Right lobe of liver (tissue), 6 donors: Measurements from ENCODE around the gene AOC2. TPM values are rescaled to one million over a fixed set of nuclear protein-coding genes. Genes with fewer than 3 reads are reported as not detected.

ENCODE experiments used
- ATAC-seq, 4 donors: fragments of 200-7000 bp; cut with Tn5 transposase; one replicate each; pipeline ENCODE4 v1.9.1; 2020; ENCODE audit warnings: mild to moderate bottlenecking in 4 of 4, moderate library complexity in 4 of 4
- DNase-seq, 3 donors: peaks; one replicate each; pipeline ENCODE4 v3.0.0-alpha.2; 2020
- H3K27ac ChIP-seq, 3 donors: fragments of 200-600 bp; one replicate each; pipeline ENCODE4 v1.8.0; 2022
- H3K27me3 ChIP-seq, 2 donors: fragments of 200-600 bp; one replicate each; pipeline ENCODE4 v1.8.0; 2022
- H3K36me3 ChIP-seq, 4 donors: fragments of 200-600 bp; sonication (generic) in 1 of 4; one replicate each; pipeline versions ENCODE4 v1.5.1 to v1.8.0; 2017 to 2022; ENCODE audit warnings: control low read depth in 1 of 4
- H3K4me1 ChIP-seq, 4 donors: fragments of 200-600 bp; sonication (generic) in 1 of 4; one replicate each; pipeline versions ENCODE4 v1.5.1 to v1.8.0; 2017 to 2022; ENCODE audit warnings: control low read depth in 1 of 4
- H3K4me3 ChIP-seq, 3 donors: fragments of 200-600 bp; one replicate each; pipeline ENCODE4 v1.8.0; 2022
- H3K9me3 ChIP-seq, 4 donors: fragments of 200-600 bp; sonication (generic) in 1 of 4; one replicate each; pipeline versions ENCODE4 v1.5.1 to v1.8.0; 2017 to 2022; ENCODE audit warnings: control low read depth in 1 of 4
- POLR2A ChIP-seq: fragments of 450-650 bp; IDR thresholded peaks from one replicate; pipeline ENCODE4 v1.6.1; 2017; ENCODE audit warnings: antibody characterized with exemption, mild to moderate bottlenecking
- WGBS: methylation state at CpG from one replicate; pipeline ENCODE4 v1.1.6; 2018; ENCODE audit warnings: low coverage, low lambda C conversion rate; ENCODE audit not compliant: insufficient coverage; ENCODE audit errors: missing lambda C conversion rate; 5-methylcytosine and 5-hydroxymethylcytosine counted together
- intact Hi-C, 2 donors: fragments of 100-400 bp; cut with DNase I; formaldehyde crosslinking; loops; one replicate each; pipeline versions ENCODE4 v1.11.2 to v1.14.1; 2022
- total RNA-seq, 6 experiments: library from RNA; depleted of rRNA in 2 of 6; stranded (reverse); fragments of >200 nt in 2 of 6; fragmentation: NEBNext Ultra II Directional in 3 of 6; extraction: Animal tissue kit (Norgen Biotek cat#: 25700) in 3 of 6; gene quantifications; one replicate each; pipeline versions ENCODE4 v1.1.0 to v1.2.4, GENCODE V29; 2016 to 2023
- TF ChIP-seq, protein P1 (sequence below), 4 donors: fragments of 200-600 bp in 3 of 4; fragments of 450-650 bp in 1 of 4; IDR thresholded peaks; one replicate each; pipeline versions ENCODE4 v1.5.1 to v1.8.0; 2016 to 2022; ENCODE audit warnings: antibody characterized with exemption in 4 of 4, mild to moderate bottlenecking in 2 of 4
- donor health status: DM: no; HTN: yes; CAD: no.
- donor health status: DM: no; HTN: no; CAD: no.
- donor health status: DM: no; HTN: no; CAD: no.
- donor health status: DM: no; HTN: yes; CAD: no.
- donor health status: DM: no; HTN: yes; CAD: no.

AOC2 gene
- total RNA-seq, 6 experiments from 2014 or later: 0.62 to 2.0 (median 1.4) TPM

GRCh38 chr17:42814633-42815399 lies 29.6 kb upstream of the AOC2 start:
- DNase-seq: no peak
- Histone ChIP-seq H3K36me3 (peaks cover 3 to 88% (median 51%) of the 10 kb centered on the region in 4 donors), H3K9me3 (no peaks in the 10 kb centered on the region), H3K4me3 (no peak overlapping the region), H3K27me3 (no peaks in the 10 kb centered on the region), H3K4me1 (no peaks in the 10 kb centered on the region), H3K27ac (no peak overlapping the region)
- no peak for ATAC-seq
- 64% methylated on average over 8 of the region's 8 CpGs for WGBS
- TF ChIP-seq, protein P1, sequence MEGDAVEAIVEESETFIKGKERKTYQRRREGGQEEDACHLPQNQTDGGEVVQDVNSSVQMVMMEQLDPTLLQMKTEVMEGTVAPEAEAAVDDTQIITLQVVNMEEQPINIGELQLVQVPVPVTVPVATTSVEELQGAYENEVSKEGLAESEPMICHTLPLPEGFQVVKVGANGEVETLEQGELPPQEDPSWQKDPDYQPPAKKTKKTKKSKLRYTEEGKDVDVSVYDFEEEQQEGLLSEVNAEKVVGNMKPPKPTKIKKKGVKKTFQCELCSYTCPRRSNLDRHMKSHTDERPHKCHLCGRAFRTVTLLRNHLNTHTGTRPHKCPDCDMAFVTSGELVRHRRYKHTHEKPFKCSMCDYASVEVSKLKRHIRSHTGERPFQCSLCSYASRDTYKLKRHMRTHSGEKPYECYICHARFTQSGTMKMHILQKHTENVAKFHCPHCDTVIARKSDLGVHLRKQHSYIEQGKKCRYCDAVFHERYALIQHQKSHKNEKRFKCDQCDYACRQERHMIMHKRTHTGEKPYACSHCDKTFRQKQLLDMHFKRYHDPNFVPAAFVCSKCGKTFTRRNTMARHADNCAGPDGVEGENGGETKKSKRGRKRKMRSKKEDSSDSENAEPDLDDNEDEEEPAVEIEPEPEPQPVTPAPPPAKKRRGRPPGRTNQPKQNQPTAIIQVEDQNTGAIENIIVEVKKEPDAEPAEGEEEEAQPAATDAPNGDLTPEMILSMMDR (IDR thresholded peaks at IDR 0.05): no peak
- no peak for TF ChIP-seq POLR2A
- intact Hi-C loops: no loop called here

GRCh38 chr17:42817866-42818265 lies 26.5 kb upstream of the AOC2 start:
- no peak overlapping the region for H3K4me3 ChIP-seq
- H3K27ac ChIP-seq: no peak overlapping the region
- WGBS: 50% methylated on average over 1 of the region's 1 CpG
- intact Hi-C loops: no loop called here
- H3K36me3 ChIP-seq: peaks cover 7 to 88% (median 47%) of the 10 kb centered on the region in 4 donors
- no peaks in the 10 kb centered on the region for H3K27me3 ChIP-seq
- no peak for TF ChIP-seq POLR2A
- TF ChIP-seq, protein P1 (IDR thresholded peaks at IDR 0.05): no peak
- H3K4me1 ChIP-seq: peaks cover 0 to under 1% (median 0%) of the 10 kb centered on the region in 4 donors
- no peaks in the 10 kb centered on the region for H3K9me3 ChIP-seq
- no peak for ATAC-seq
- no peak for DNase-seq

DNA sequence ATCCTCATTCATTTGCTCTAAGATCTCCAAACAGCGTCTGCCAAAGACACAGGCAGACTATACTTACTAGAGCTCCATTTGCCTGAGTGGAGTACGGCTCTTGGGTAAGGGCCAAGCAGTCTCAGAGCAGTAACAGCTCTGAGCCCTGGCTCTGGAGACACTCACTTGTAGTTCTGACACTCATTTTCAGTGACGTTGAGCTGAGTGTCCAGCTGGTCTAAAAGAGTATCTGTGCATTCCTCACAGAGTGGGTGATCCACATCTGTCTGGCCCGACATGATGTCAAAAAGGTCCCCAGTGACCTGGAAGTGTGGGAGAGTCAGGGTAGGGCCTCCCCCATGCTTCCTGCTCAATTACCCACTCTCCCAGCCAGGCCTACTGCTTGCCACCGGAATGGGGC lies 26.0 kb upstream of the AOC2 start:
- no peaks in the 10 kb centered on the region for H3K9me3 ChIP-seq
- TF ChIP-seq, protein P1 (IDR thresholded peaks at IDR 0.05): no peak
- TF ChIP-seq POLR2A: no peak
- H3K4me3 ChIP-seq: no peak overlapping the region
- WGBS: 100% methylated on average over 1 of the region's 5 CpGs
- no peak for ATAC-seq
- no peaks in the 10 kb centered on the region for H3K27me3 ChIP-seq
- DNase-seq: no peak
- peaks cover 0 to 6% (median 2%) of the 10 kb centered on the region in 4 donors for H3K4me1 ChIP-seq
- H3K36me3 ChIP-seq: peaks cover 7 to 84% (median 43%) of the 10 kb centered on the region in 4 donors
- no peak overlapping the region for H3K27ac ChIP-seq
- intact Hi-C loops: no loop called here

- intact Hi-C loops: no loop called here
- WGBS: 23% methylated on average over 2 of the region's 2 CpGs
- no peak overlapping the region for H3K27ac ChIP-seq
- H3K9me3 ChIP-seq: no peaks in the 10 kb centered on the region
- DNase-seq (peak in 1 of 3 donors; percentile 53), ATAC-seq (peak in 1 of 4 donors; percentile 28)
- H3K4me1 ChIP-seq: peaks cover 0 to 9% (median 2%) of the 10 kb centered on the region in 4 donors
- TF ChIP-seq POLR2A: no peak
- TF ChIP-seq, protein P1 (IDR thresholded peaks at IDR 0.05): peak; percentile 40 to 72 (median 64)
- H3K36me3 ChIP-seq: peaks cover 7 to 70% (median 31%) of the 10 kb centered on the region in 4 donors
- no peaks in the 10 kb centered on the region for H3K27me3 ChIP-seq
- H3K4me3 ChIP-seq: no peak overlapping the region
Measured at GRCh38 chr17:42819939-42820535, 24.3 kb upstream of the AOC2 start.
